Natural killer cell treated with Interleukin-12 subunit alpha and Interleukin-12 subunit beta and Interleukin-15 and Interleukin-18, amount 100 ng/mL, for 72 hours (primary cell): ENCODE measurements around the gene TRIM42. TPM values are rescaled to one million over a fixed set of nuclear protein-coding genes. Genes with fewer than 3 reads are reported as not detected.

ENCODE experiments used
- ATAC-seq, 2 donors: fragments of 150-1000 bp; cut with Tn5 transposase in 1 of 2; sonication (Bioruptor Pico), chemical (Tn5 transposase) in 1 of 2; 2 replicates each; pipeline ENCODE4 v1.10.0; 2021
- DNase-seq: peaks from one replicate; pipeline ENCODE4 v3.0.0; 2022; ENCODE audit warnings: low spot score
- H3K27ac Mint-ChIP-seq, 2 donors: 1 replicate in 1 of 2; 2 replicates in 1 of 2; pipeline ENCODE4 v1.8.0; 2022; ENCODE audit warnings: mixed read lengths in 2 of 2, mild to moderate bottlenecking in 1 of 2, moderate library complexity in 1 of 2
- H3K27me3 Mint-ChIP-seq, 2 donors: 1 replicate in 1 of 2; 2 replicates in 1 of 2; pipeline ENCODE4 v1.8.0; 2022; ENCODE audit warnings: mixed read lengths in 2 of 2
- H3K36me3 Mint-ChIP-seq: one replicate; pipeline ENCODE4 v1.8.0; 2022; ENCODE audit warnings: mixed read lengths
- H3K4me1 Mint-ChIP-seq, 2 donors: 1 replicate in 1 of 2; 2 replicates in 1 of 2; pipeline ENCODE4 v1.8.0; 2022; ENCODE audit warnings: low read depth in 2 of 2, mixed read lengths in 2 of 2, mild to moderate bottlenecking in 1 of 2
- H3K4me3 Mint-ChIP-seq: one replicate; pipeline ENCODE4 v1.8.0; 2022; ENCODE audit warnings: mixed read lengths
- H3K9me3 Mint-ChIP-seq: 2 replicates; pipeline ENCODE4 v1.8.0; 2022; ENCODE audit warnings: mixed read lengths
- total RNA-seq, 2 donors: library from RNA; stranded (reverse); gene quantifications; one replicate each; pipeline ENCODE4 v1.2.3, GENCODE V29; 2022

The TRIM42 gene
- total RNA-seq, 2 donors from 2014 or later = not detected

GRCh38 chr3:140699516-140700231 is 21.8 kb downstream of the TRIM42 start:
- DNase-seq = no peak
- no peak for ATAC-seq
- peaks cover 2 to 28% of the 10 kb centered on the region in 2 donors for H3K27me3 Mint-ChIP-seq
- no peaks in the 10 kb centered on the region for H3K4me1 Mint-ChIP-seq
- no peaks in the 10 kb centered on the region for H3K36me3 Mint-ChIP-seq
- H3K4me3 Mint-ChIP-seq = no peak overlapping the region
- H3K9me3 Mint-ChIP-seq = no peaks in the 10 kb centered on the region
- no peak overlapping the region for H3K27ac Mint-ChIP-seq

DNA sequence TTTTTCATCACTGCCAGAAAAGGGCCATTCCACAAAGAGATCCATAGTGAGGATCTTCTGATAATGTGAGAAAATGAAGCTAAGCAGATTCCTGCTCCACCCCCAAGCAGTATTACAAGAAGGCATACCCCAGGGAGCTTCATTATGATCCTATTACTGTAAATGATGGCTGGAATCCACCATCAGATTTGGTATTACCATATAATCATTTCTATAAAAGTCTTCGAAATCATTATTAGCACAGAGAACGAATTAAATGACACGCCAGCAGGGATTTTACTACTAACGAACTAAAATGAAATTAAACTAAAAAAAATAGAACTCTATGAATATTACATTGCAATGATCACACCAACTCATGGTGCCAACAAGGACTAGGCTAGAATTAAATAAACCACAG is 24.4 kb downstream of the TRIM42 start:
- no peaks in the 10 kb centered on the region for H3K4me1 Mint-ChIP-seq
- DNase-seq (no peak), ATAC-seq (no peak)
- H3K27me3 Mint-ChIP-seq = peaks cover 2 to 24% of the 10 kb centered on the region in 2 donors
- H3K27ac Mint-ChIP-seq = no peak overlapping the region
- H3K9me3 Mint-ChIP-seq = no peaks in the 10 kb centered on the region
- H3K36me3 Mint-ChIP-seq = no peaks in the 10 kb centered on the region
- H3K4me3 Mint-ChIP-seq = no peak overlapping the region

DNA sequence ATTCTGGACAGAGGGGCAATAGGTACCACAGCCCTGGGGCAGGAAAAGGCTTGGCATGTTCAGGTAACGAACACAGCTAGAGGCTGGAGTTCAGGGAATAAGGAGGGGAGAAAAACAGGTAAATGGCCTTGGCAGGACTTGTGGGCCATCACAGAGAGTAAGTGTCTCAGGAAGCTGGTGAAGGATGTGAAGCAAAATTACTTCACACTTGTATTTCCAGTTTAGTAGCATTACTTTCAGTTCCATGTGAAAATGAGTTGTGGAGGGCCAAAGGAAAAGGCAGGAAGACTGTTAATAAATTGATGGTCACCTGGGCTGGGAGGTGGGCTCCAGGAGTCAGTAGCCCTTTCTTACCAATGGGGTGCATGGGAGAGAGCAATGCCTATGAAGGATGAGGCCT is 25.6 kb downstream of the TRIM42 start:
- H3K27me3 Mint-ChIP-seq = peaks cover 2 to 24% of the 10 kb centered on the region in 2 donors
- no peak for ATAC-seq
- H3K9me3 Mint-ChIP-seq = no peaks in the 10 kb centered on the region
- DNase-seq = no peak
- no peak overlapping the region for H3K27ac Mint-ChIP-seq
- no peak overlapping the region for H3K4me3 Mint-ChIP-seq
- no peaks in the 10 kb centered on the region for H3K4me1 Mint-ChIP-seq
- no peaks in the 10 kb centered on the region for H3K36me3 Mint-ChIP-seq

DNA sequence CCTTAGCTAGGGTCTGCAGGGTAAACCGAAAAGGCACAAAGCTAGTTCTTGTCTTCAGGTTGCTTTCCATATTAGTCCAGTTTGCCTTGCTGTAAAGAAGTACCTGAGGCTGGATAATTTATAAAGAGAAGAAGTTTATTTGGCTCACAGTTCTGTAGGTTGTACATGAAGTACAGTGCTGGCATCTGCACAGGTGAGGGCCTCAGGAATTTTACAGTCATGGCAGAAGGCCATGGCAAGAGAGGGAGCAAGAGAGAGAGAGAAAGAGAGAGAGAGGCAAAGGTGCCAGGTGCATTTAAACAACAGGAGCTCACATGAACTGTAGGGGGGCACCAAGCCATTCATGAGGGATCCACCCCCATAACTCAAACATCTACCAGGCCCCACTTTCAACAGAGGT is 26.9 kb downstream of the TRIM42 start:
- no peak overlapping the region for H3K4me3 Mint-ChIP-seq
- H3K27me3 Mint-ChIP-seq = peaks cover 4 to 17% of the 10 kb centered on the region in 2 donors
- H3K4me1 Mint-ChIP-seq = no peaks in the 10 kb centered on the region
- ATAC-seq = no peak
- H3K36me3 Mint-ChIP-seq = no peaks in the 10 kb centered on the region
- no peaks in the 10 kb centered on the region for H3K9me3 Mint-ChIP-seq
- DNase-seq = no peak
- H3K27ac Mint-ChIP-seq = no peak overlapping the region

GRCh38 chr3:140705954-140706353 is 28.1 kb downstream of the TRIM42 start:
- Mint-ChIP-seq H3K27ac (no peak overlapping the region), H3K36me3 (no peaks in the 10 kb centered on the region), H3K27me3 (peaks cover 4 to 15% of the 10 kb centered on the region in 2 donors), H3K4me1 (no peaks in the 10 kb centered on the region), H3K9me3 (no peaks in the 10 kb centered on the region), H3K4me3 (no peak overlapping the region)
- ATAC-seq (no peak), DNase-seq (no peak)

DNA sequence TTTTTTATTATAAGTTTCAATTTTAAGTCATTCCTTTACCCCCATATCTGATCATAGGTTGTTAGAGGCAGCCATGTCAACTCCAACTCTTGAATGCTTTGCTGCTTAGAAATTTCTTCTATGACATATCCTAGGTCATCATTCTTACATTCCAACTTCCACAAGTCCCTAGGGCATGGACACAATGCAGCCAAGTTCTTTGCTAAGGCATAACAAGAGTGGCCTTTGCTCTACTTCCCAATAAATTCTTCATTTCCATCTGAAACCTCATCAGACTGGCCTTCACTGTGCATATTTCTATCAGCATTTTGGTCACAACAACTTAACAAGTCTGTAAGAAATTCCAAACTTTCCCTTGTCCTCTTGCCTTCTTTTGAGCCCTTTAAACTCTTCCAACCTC is 28.5 kb downstream of the TRIM42 start:
- DNase-seq (no peak), ATAC-seq (no peak)
- Mint-ChIP-seq H3K36me3 (no peaks in the 10 kb centered on the region), H3K27ac (no peak overlapping the region), H3K4me1 (no peaks in the 10 kb centered on the region), H3K27me3 (peaks cover 4 to 15% of the 10 kb centered on the region in 2 donors), H3K4me3 (no peak overlapping the region), H3K9me3 (no peaks in the 10 kb centered on the region)

DNA sequence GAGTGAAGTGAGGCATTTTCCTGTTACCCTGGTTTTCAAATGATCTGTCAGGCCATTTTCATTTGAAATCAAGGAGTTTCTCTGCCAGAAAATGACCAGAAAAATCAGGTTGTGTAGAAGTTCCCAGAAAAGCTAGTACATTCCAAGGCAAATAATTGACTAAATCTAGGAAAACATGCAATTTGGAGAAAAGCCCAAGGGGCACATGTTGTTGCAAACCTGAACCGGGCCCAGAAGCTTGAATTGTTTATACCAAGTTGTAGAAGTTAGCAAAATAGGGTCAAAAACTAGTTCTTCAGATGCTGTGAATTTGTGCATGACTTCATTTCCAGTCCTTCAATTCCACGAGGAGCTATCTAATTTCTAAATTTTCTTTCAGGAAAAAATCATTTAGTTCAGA is 31.0 kb downstream of the TRIM42 start:
- Mint-ChIP-seq H3K27me3 (peaks cover 4 to 14% of the 10 kb centered on the region in 2 donors), H3K4me3 (no peak overlapping the region), H3K27ac (no peak overlapping the region), H3K36me3 (no peaks in the 10 kb centered on the region), H3K4me1 (no peaks in the 10 kb centered on the region), H3K9me3 (no peaks in the 10 kb centered on the region)
- ATAC-seq (no peak), DNase-seq (no peak)

- no peaks in the 10 kb centered on the region for H3K36me3 Mint-ChIP-seq
- H3K4me1 Mint-ChIP-seq = no peaks in the 10 kb centered on the region
- no peaks in the 10 kb centered on the region for H3K9me3 Mint-ChIP-seq
- no peak overlapping the region for H3K27ac Mint-ChIP-seq
- peaks cover 4 to 14% of the 10 kb centered on the region in 2 donors for H3K27me3 Mint-ChIP-seq
- H3K4me3 Mint-ChIP-seq = no peak overlapping the region
- ATAC-seq (no peak), DNase-seq (no peak)
These were observed 31.9 kb downstream of the TRIM42 start for GRCh38 chr3:140709751-140710150.

DNA sequence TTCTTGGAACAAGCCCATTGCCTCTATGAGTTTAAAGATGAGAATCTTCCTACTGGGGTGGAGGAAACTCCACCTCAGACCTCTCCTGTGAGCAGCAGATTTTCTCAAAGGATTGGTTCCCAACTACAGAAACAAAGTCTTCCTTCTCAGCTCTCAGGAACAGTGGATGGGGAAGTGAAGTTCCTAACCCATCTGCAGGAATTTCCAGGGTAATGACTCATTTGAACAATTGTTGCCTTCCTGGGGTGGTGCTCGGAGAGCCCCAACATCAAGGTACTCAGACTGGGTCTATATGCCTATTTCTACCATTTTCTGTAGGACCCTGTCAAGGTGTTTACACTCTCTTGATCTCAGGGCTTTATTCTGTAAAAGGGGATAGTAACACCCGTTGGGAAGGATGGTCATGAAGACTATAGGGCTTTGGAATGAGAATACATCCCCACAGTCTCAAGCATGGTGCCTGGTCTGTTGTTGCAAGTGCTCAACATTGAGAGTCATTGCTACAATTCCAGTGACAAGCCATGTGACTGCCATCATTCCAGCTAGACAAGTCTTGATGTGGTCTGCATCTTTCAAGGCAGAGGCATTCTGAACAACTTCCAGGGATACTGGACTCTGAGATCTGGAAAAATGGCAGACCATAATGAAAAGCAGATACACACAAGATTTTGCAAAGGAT is 33.0 kb downstream of the TRIM42 start:
- ATAC-seq (no peak), DNase-seq (no peak)
- H3K27me3 Mint-ChIP-seq = peaks cover 4 to 14% of the 10 kb centered on the region in 2 donors
- no peaks in the 10 kb centered on the region for H3K36me3 Mint-ChIP-seq
- no peaks in the 10 kb centered on the region for H3K9me3 Mint-ChIP-seq
- no peaks in the 10 kb centered on the region for H3K4me1 Mint-ChIP-seq
- H3K27ac Mint-ChIP-seq = no peak overlapping the region
- H3K4me3 Mint-ChIP-seq = no peak overlapping the region

DNA sequence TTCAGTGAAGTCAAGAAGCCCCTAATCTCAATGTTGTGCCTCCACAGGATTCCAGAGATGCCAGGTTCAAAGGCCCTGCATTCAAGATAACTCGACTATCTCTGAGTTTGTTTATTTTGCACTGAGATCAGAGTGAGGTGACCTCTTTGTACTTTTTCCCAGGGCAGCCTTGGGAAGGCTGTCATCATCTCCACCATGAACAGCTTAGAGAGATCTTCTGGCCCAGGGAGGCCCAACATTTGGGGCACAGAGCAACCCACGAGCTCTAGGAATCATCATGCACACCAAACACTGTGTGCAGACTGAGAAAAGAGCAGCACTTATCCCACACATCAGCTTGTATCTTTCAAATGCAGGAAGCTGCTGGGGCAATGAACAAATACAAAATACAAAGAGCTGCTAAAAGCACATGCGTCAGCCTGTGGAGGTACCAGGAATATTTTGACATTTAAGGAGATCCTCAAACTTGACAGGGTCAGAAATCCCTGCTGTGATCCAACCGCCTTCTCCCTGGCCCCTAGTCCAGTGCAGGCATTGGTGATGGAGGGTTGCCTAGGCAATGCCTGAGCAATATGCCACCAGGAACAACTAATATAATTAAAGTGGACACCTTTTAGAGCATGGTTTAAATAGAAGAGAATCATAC is 33.6 kb downstream of the TRIM42 start:
- peaks cover 4 to 13% of the 10 kb centered on the region in 2 donors for H3K27me3 Mint-ChIP-seq
- ATAC-seq = no peak
- DNase-seq = no peak
- no peaks in the 10 kb centered on the region for H3K4me1 Mint-ChIP-seq
- H3K9me3 Mint-ChIP-seq = no peaks in the 10 kb centered on the region
- H3K4me3 Mint-ChIP-seq = no peak overlapping the region
- no peaks in the 10 kb centered on the region for H3K36me3 Mint-ChIP-seq
- no peak overlapping the region for H3K27ac Mint-ChIP-seq

DNA sequence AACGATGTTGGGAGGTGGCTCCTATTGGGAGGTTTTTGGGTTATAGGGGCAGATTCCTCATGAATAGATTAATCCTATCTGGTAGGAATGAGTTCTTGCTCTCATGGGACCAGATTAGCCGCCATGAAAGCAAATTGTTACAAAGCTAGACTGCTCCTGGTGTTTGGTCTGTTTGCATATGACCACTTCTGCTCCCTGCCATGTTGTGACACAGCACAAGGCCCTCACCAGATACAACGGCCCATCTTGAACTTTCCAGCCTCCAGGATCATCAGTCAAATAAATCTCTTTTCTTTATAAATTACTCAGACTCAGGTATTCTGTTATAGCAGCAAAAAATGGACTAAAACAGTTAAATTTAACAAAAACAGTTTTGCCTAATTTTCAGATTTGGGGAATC is 34.4 kb downstream of the TRIM42 start:
- no peak for DNase-seq
- Mint-ChIP-seq H3K36me3 (no peaks in the 10 kb centered on the region), H3K9me3 (no peaks in the 10 kb centered on the region), H3K4me3 (no peak overlapping the region), H3K4me1 (no peaks in the 10 kb centered on the region), H3K27me3 (peaks cover 4 to 14% of the 10 kb centered on the region in 2 donors), H3K27ac (no peak overlapping the region)
- no peak for ATAC-seq

DNA sequence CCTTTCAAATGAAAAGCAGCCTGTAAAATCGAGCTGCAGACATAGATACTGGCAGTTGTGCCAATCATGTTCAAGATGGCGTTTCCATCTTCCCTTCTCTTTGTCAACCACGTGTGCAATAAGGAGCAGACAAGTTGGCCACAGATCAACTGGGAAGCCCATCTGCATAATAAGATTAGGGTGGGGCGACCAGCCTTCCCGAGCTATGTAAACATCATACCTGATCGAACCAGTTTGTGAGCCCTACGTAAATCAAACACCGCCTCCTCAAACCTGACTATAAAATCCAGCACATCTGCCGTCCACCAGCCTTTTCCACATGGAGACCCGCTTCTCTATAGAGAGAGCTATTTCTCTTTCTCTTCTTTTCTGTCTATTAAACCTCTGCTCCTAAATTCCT is 37.2 kb downstream of the TRIM42 start:
- Mint-ChIP-seq H3K4me1 (no peaks in the 10 kb centered on the region), H3K36me3 (no peaks in the 10 kb centered on the region), H3K27ac (no peak overlapping the region), H3K9me3 (peaks cover 4% of the 10 kb centered on the region), H3K4me3 (no peak overlapping the region), H3K27me3 (peaks cover 7 to 22% of the 10 kb centered on the region in 2 donors)
- ATAC-seq (no peak), DNase-seq (no peak)

DNA sequence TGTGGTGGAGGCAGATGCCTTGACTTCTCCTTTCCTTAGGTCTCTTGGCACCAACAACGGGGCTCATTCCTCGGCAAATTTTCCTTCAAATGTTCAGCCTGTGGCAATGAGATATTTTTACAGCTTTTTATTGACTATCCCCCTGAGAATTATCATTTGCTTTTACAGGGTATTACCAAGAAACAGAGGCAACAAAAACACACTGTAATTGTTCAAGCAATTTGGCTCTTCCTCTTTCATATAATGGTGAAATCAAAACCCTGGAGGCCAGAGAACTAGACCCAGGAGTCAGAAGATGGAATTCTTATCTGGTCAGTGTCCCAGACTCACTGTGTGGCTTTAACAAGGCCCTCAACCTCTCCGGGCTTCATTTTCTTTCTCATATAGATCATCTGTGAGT is 40.1 kb downstream of the TRIM42 start:
- DNase-seq (no peak), ATAC-seq (no peak)
- Mint-ChIP-seq H3K27me3 (peaks cover 5 to 25% of the 10 kb centered on the region in 2 donors), H3K4me3 (no peak overlapping the region), H3K27ac (no peak overlapping the region), H3K4me1 (no peaks in the 10 kb centered on the region), H3K36me3 (no peaks in the 10 kb centered on the region), H3K9me3 (peaks cover 7% of the 10 kb centered on the region)
